HepG2 (cell line): ENCODE results near the gene TFEB. TPM values are rescaled to one million over a fixed set of nuclear protein-coding genes. Genes with fewer than 3 reads are reported as not detected.
A peak's percentile ranks its signal among the peaks of the same experiment; 100 is the strongest.

ENCODE experiments used
- ATF1 ChIP-seq: IDR thresholded peaks from 2 replicates; pipeline ENCODE4 v1.6.1; 2016; ENCODE audit warnings: mild to moderate bottlenecking, control low read depth
- DNMT1 ChIP-seq: sonication (generic); formaldehyde crosslinking; IDR thresholded peaks from 2 replicates; pipeline ENCODE4 v1.5.1; 2020; ENCODE audit warnings: mild to moderate bottlenecking, missing genetic modification reagents
- FIP1L1 ChIP-seq: fragments of 200-400 bp; formaldehyde crosslinking; IDR thresholded peaks from 2 replicates; pipeline ENCODE4 v1.6.1; 2018; ENCODE audit warnings: low read depth, mild to moderate bottlenecking, low read length, moderate library complexity, borderline replicate concordance; ENCODE audit not compliant: insufficient read depth
- IKZF5 ChIP-seq: IDR thresholded peaks from 2 replicates; pipeline ENCODE4 v1.6.1; 2018; ENCODE audit warnings: missing genetic modification reagents, mild to moderate bottlenecking, missing compliant biosample characterization
- PCBP1 ChIP-seq: fragments of 200-400 bp; formaldehyde crosslinking; IDR thresholded peaks from 2 replicates; pipeline ENCODE4 v1.6.1; 2017; ENCODE audit warnings: mild to moderate bottlenecking, low read depth, low read length, borderline replicate concordance
- PPARG ChIP-seq: conservative IDR thresholded peaks from 2 replicates; pipeline ENCODE4 v1.6.1; 2016; ENCODE audit warnings: missing biosample characterization, missing genetic modification reagents
- RBAK ChIP-seq: sonication (generic); formaldehyde crosslinking; IDR thresholded peaks from 2 replicates; pipeline ENCODE4 v1.5.1; 2020; ENCODE audit warnings: mild to moderate bottlenecking, missing genetic modification reagents
- SIN3A ChIP-seq: IDR thresholded peaks from 2 replicates; pipeline ENCODE4 v1.6.1; 2011; ENCODE audit warnings: low read depth, mild to moderate bottlenecking, control low read depth, low read length, borderline replicate concordance
- ZFP36 ChIP-seq: fragments of 150-350 bp; IDR thresholded peaks from 2 replicates; pipeline ENCODE4 v1.6.1; 2018; ENCODE audit warnings: borderline replicate concordance, low read length, low read depth; ENCODE audit not compliant: partially characterized antibody
- ZNF142 ChIP-seq: sonication (generic); formaldehyde crosslinking; IDR thresholded peaks from 2 replicates; pipeline ENCODE4 v1.4.0; 2020; ENCODE audit warnings: missing genetic modification reagents
- ZNF18 ChIP-seq: sonication (generic); formaldehyde crosslinking; IDR thresholded peaks from 2 replicates; pipeline ENCODE4 v1.8.0; 2022; ENCODE audit warnings: mild to moderate bottlenecking, missing genetic modification reagents; ENCODE audit not compliant: insufficient replicate concordance
- ZNF180 ChIP-seq: sonication (generic); formaldehyde crosslinking; IDR thresholded peaks from 2 replicates; pipeline ENCODE4 v1.4.0; 2020; ENCODE audit warnings: low read depth, missing genetic modification reagents, borderline replicate concordance
- ZNF274 ChIP-seq: sonication (generic); formaldehyde crosslinking; IDR thresholded peaks from 2 replicates; pipeline ENCODE4 v1.5.1; 2020; ENCODE audit warnings: mild to moderate bottlenecking, missing genetic modification reagents
- ZNF281 ChIP-seq: sonication (generic); formaldehyde crosslinking; IDR thresholded peaks from 2 replicates; pipeline ENCODE4 v1.4.0; 2020; ENCODE audit warnings: missing genetic modification reagents, borderline replicate concordance
- ZNF33A ChIP-seq: sonication (generic); formaldehyde crosslinking; IDR thresholded peaks from 2 replicates; pipeline ENCODE4 v1.5.1; 2020; ENCODE audit warnings: missing genetic modification reagents, mild to moderate bottlenecking, moderate library complexity, borderline replicate concordance
- ZNF367 ChIP-seq: sonication (generic); formaldehyde crosslinking; IDR thresholded peaks from 2 replicates; pipeline ENCODE4 v1.4.0; 2020; ENCODE audit warnings: missing genetic modification reagents, borderline replicate concordance
- ZNF768 ChIP-seq: sonication (generic); formaldehyde crosslinking; IDR thresholded peaks from 2 replicates; pipeline ENCODE4 v1.4.0; 2020; ENCODE audit warnings: missing genetic modification reagents
- polyA plus RNA-seq, 8 experiments: library from polyadenylated mRNA; depleted of rRNA in 3 of 8; stranded (reverse) in 7 of 8; unstranded in 1 of 8; fragments of >200 nt; fragmentation: Illumina TruSeq in 4 of 8; extraction: Trizol in 4 of 8; gene quantifications; 2 replicates each; pipeline versions ENCODE4 v1.2.1 to v1.2.3, GENCODE V29; 2011 to 2016; ENCODE audit warnings: low read depth in 4 of 8, missing spikeins in 1 of 8, mixed read lengths in 1 of 8; ENCODE audit not compliant: insufficient read depth in 1 of 8
- total RNA-seq, 5 experiments: library from RNA; depleted of rRNA; stranded (reverse); fragments of >200 nt; fragmentation: Illumina TruSeq; extraction: Trizol; gene quantifications; 2 replicates each; pipeline ENCODE4 v1.2.3, GENCODE V29; 2016; ENCODE audit warnings: low read depth in 1 of 5

Gene TFEB
- total and polyA plus RNA-seq, 2 of the 13 experiments (the other 11 are each of a cell fraction or from before 2014, with no cell fraction given) = 13.3 to 18.7 TPM

- TF ChIP-seq IKZF5 (CRISPR knock-in tag) (peak; percentile 51; the same call in 1 of the 2 replicates), ZNF367 (CRISPR knock-in tag) (no peak), ZNF281 (CRISPR knock-in tag) (peak; percentile 80; the same call in 1 of the 2 replicates), PCBP1 (no peak), ZNF18 (CRISPR knock-in tag) (no peak), ZFP36 (no peak), ZNF33A (no peak), ZNF768 (CRISPR knock-in tag) (peak; percentile 56), ZNF180 (CRISPR knock-in tag) (no peak), ZNF142 (0 out of 2 replicates have a peak, but pooled peaks have one; percentile 39), DNMT1 (CRISPR knock-in tag) (no peak; the same call in 1 of the 2 replicates), RBAK (CRISPR knock-in tag) (no peak), ATF1 (CRISPR knock-in tag) (no peak), FIP1L1 (no peak), ZNF274 (CRISPR knock-in tag) (0 out of 2 replicates have a peak, but pooled peaks have one; percentile 53), PPARG (CRISPR knock-in tag) (peak; percentile 50; the same call in 1 of the 2 replicates), SIN3A (peak; percentile 55; the same call in 1 of the 2 replicates)
Measured at GRCh38 chr6:41723530-41724227, 11.7 kb downstream of the TFEB start (continued).
